NCI-H146 (cell line): ENCODE measurements around the gene MAGT1.
A peak's percentile ranks its signal among the peaks of the same experiment; 100 is the strongest.
"Not testable (repeated sequence)": the region's sequence is repeated elsewhere in the genome, so short reads cannot be mapped to it uniquely, and the experiment has no call there.

ENCODE experiments used
- DNase-seq: peaks from one replicate; lab custom pipeline; 2025; lab: John Stamatoyannopoulos, UW

The MAGT1 gene

DNA sequence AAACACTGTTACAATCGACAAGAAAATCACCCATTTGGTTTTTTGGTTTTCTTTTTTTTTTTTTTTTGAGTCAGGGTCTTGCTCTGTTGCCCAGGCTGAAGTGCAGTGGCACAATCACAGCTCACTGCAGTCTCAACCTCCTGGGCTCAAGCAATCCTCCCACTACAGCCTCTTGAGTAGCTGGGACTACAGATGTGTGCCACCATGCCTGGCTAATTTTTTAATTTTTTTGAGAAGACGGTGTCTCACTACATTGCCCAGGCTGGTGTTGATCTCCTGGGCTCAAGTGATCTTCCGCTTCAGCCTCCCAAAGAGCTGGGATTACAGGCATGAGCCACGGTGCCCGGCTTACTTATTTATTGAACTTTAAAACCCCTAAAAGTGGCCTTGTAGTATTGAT, 63.7 kb downstream of the MAGT1 start:
- not testable (repeated sequence) for DNase-seq

DNA sequence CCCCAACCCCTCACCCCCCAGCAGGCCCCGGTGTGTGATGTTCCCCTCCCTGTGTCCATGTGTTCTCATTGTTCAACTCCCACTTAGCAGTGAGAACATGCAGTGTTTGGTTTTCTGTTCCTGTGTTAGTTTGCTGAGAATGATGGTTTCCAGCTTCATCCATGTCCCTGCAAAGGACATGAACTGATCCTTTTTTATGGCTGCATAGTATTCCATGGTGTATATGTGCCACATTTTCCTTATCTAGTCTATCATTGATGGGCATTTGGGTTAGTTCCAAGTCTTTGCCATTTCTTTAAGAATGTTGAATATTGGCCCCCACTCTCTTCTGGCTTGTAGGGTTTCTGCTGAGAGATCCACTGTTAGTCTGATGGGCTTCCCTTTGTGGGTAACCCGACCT, 73.2 kb downstream of the MAGT1 start:
- DNase-seq: not testable (repeated sequence)

DNA sequence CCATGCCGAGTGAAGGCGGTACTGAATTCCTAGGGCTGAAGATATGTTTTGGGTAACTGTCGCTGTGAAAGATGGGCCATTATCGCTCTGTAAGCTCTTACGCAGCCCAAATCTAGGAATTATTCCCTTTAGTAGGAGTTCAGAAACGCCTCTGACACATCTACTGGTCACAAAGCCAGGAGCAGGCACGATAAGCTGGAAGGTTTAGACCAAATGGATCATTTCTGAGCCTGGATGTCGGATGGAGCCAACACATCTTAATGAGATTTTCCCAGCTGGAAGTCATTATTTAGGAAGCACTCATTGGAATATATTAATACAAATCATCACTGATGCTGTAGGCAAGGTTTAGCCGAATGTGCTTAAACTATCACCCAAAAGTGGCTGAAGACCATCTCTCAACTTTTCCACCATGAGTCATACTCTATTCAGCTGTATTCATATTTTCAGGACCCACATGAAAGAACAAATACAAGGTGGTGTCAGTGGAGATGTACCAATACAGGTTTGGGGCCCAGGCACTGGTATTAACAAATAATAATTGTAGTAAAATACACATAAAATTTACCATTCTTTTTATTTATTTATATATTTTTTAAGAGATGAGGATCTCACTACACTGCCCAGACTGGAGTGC, 75.0 kb downstream of the MAGT1 start:
- DNase-seq: no peak

DNA sequence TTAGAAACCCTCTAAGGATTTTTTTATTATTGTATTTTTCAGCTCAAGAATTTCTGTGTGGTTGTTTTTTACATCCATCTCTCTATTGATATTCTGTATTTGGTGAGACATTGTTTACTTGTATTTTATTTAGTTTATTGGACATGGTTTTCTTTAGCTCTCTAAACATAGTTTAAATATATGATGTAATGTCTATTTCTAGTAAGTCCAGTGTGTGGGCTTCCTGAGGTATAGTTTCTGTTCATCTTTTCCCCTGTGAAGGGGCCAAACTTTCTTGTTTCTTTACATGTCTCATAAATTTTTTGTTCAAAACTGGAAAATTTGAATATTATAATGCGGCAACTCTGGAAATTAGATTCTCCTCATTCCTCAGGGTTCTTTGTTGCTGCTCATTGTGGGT, 81.0 kb downstream of the MAGT1 start:
- DNase-seq: no peak

DNA sequence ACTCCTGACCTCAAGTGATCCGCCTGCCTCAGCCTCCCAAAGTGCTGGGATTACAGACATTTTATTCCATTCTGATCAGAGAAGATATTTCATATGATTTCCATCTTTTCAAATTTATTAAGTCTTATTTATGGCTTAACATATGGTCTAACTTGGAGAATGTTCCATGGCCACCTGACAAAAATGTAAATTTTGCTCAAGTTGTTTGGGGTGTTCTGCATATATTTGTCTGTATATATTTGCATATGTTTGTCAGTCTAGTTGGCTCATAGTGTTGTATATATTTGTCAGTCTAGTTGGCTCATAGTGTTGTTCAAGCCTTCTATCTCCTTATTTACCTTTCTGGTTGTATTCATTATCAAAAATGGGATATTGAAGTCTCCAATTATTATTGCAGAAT, 93.0 kb downstream of the MAGT1 start:
- no peak for DNase-seq

DNA sequence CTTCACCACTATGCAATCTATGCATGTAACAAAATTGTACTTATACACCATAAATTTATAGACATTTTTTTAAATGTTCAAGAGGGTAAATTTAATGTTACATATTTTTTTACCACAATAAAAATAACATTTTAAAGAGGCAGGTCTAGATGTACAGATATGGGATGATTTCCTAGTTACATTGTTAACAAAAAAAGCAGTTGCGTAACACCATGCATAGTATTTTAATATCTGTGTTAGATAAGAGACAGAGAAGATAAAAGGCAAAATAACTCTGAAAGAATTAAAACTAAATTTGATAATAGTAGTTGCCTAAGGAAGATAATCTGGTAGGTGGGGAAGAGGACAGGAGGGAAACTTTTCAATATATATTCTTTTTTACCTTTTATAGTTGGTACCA, 100.1 kb downstream of the MAGT1 start:
- DNase-seq: no peak

DNA sequence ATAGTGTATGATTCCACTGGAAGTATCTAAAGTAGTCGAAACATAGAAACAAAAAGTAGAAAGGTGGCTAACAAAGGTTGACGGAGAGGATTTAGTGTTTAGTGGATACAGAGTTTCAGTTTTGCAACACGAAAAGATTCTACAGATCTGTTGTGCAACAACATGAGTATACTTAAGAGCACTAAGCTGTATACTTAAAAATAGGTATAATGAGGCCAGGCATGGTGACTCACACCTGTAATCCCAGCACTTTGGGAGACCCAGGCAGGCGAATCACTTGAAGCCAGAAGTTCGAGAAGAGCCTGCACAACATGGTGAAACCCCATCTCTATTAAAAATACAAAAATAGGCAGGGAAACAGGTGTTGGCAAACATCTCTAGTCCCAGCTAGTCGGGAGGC, 101.3 kb downstream of the MAGT1 start:
- DNase-seq: no peak

DNA sequence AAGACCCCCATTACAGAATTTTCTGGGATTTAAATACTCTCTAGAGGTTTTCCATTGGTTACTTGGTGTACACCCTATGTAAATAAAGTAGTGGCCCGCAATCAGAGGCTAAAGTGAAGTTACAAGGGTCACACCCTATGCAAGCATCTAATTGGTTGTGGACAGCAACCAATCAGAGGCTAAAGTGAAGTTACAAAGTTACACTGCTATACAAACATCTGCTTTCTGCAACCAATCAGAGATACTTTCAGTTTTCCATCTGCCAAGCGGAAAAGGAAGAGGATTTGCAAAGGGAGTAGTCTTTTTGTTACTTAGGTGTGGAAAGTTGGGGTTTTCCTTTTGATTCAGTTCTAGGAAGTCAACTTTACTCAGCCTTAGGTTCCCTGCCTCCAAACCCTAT, 107.2 kb downstream of the MAGT1 start:
- DNase-seq: no peak

DNA sequence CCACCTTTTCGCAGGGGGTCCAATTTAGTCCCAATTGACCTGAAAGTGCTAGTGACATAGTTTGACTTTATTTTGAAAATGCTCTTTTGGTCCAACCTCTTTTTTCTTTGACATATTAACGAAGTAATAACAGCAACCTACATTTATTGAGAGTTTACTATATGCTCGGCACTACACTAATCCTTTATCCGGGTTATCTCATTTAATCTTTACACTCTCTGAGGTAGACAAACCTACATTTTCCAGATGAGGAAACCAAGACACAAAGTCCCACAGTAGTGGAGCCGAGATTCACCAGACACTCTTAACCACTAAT, 108.9 kb downstream of the MAGT1 start:
- DNase-seq: no peak

DNA sequence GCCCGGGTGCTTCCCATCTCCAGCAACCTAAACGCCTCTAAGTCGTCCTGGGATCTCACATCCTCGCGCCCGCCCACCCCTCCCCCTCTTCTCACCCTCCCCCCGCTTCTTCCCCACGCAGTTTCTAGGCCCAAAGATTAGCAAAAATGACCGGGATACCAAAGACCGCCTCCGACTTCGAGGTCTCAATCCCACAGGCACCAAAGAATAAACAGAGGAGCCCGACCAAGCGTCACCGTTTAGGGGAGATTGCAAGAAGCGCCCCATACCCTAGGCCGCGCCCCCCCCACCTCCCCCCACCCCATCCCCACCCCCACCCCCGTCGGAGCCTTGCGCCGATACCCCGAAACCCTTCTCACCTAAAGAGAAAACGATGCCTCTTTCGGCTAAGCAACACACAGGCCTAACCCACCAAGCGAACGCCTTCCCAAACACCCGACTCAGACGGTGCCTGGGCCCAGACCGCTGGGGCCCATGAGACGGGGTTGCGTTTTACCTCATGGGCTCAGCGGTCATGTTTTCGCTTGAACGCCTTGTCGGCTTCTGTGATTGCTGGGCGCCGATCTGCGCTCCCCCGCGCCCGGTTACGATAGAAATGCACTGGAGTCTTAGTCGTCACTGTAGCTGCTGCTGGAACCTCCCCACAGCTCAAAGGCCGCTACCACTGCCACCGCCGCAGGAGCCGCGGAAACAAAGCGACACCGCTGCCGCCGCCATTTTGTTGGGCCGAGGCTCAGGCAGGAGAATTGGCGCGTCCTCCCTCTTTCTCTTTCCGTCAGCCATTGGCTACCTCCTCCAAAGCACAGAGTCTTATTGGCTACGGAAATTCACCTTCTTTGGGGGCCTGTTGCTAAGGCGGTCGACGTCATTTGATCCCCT, 109.5 kb downstream of the MAGT1 start, which contains the start of gene ATRX:
TSS of gene ATRX (minus strand) at position 731 of the 879 bp plus-strand sequence. CDS start at position 516, 215 bp downstream.
- peak; percentile 90 for DNase-seq

DNA sequence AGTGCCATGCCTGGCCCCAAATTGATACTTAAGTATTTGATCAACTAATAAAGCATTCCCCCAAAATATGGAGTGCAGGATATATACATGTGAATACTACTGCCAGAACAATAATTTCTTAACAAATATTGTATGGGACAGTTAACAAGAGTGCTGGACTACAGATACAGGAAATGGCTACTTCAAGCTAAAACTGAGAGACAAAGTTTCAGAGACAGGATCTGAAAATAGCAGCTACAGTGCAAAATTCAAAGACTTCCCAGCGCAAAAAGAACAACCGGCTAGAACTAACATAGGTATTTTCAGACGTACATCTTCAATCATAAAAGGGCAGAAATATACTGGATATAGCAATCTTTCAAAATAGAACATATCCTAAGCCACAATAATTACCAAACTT, 115.5 kb downstream of the MAGT1 start:
- DNase-seq: no peak

DNA sequence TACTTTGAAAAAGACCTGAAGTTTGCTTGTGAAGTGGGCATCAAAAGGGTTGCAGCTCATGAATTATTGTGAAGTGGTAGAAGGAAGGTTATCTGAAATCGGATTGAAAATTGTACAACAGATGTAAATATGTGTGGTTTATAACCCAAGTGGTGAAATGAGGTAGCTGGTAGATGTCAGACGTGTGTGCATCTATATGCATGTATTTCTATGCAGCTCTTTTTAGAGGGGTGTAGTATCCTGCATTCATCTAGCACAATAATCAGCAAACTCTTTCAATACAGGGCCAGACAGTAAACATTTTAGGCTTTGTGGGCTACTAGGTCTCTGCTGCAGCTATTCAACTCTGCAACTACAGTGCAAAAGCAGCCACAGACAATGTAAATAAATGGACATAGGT, 118.6 kb downstream of the MAGT1 start:
- DNase-seq: peak; percentile 3
